Measurements from ENCODE around the gene KCNK2. TPM values are rescaled to one million over a fixed set of nuclear protein-coding genes. Genes with fewer than 3 reads are reported as not detected.

The KCNK2 gene
- total RNA-seq, 2 donors from 2014 or later, result 0.17 to 0.56 TPM

DNA sequence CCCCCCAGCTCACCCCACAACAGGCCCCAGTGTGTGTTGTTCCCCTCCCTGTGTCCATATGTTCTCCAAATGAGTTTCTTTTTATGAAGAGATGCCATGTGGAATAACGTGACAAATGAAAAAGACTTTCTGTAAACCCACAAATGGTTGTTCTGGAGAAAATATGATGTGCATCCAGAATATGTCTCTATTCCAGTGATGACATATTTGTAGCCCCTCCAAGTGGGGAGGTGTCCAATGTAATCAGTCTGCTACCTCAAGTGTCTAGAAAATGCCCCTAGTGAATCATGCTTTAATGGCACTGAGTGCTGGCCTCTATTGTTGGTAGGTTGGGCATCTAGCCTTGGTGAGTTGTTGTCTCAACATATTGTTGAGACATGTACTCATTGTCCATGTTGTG lies 179.6 kb downstream of the KCNK2 start:
- H3K4me1 ChIP-seq, result no peaks in the 10 kb centered on the region

GRCh38 chr1:215263636-215264035 lies 181.1 kb downstream of the KCNK2 start:
- no peaks in the 10 kb centered on the region for H3K9me3 ChIP-seq
- H3K27me3 ChIP-seq, result no peaks in the 10 kb centered on the region
- intact Hi-C loops (cut with DNase I), result no loop called here
- no peak for DNase-seq
- TF ChIP-seq, protein P1, sequence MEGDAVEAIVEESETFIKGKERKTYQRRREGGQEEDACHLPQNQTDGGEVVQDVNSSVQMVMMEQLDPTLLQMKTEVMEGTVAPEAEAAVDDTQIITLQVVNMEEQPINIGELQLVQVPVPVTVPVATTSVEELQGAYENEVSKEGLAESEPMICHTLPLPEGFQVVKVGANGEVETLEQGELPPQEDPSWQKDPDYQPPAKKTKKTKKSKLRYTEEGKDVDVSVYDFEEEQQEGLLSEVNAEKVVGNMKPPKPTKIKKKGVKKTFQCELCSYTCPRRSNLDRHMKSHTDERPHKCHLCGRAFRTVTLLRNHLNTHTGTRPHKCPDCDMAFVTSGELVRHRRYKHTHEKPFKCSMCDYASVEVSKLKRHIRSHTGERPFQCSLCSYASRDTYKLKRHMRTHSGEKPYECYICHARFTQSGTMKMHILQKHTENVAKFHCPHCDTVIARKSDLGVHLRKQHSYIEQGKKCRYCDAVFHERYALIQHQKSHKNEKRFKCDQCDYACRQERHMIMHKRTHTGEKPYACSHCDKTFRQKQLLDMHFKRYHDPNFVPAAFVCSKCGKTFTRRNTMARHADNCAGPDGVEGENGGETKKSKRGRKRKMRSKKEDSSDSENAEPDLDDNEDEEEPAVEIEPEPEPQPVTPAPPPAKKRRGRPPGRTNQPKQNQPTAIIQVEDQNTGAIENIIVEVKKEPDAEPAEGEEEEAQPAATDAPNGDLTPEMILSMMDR (IDR thresholded peaks at IDR 0.05), result no peak
- no peak overlapping the region for H3K27ac ChIP-seq
- H3K4me1 ChIP-seq, result no peaks in the 10 kb centered on the region
- no peaks in the 10 kb centered on the region for H3K36me3 ChIP-seq
- no peak overlapping the region for H3K9ac ChIP-seq (ENCODE audit: low read depth in 2 of 2, low read length in 2 of 2)
- no peak overlapping the region for H3K4me3 ChIP-seq

More for the DNA sequence above, 179.6 kb downstream of the KCNK2 start:
- Histone ChIP-seq H3K4me3 (no peak overlapping the region), H3K27ac (no peak overlapping the region), H3K9ac (ENCODE audit: low read depth in 2 of 2, low read length in 2 of 2) (no peak overlapping the region), H3K36me3 (no peaks in the 10 kb centered on the region), H3K9me3 (no peaks in the 10 kb centered on the region), H3K27me3 (no peaks in the 10 kb centered on the region)
- intact Hi-C loops (cut with DNase I), result no loop called here
- TF ChIP-seq, protein P1 (IDR thresholded peaks at IDR 0.05), result no peak
- no peak for DNase-seq

DNA sequence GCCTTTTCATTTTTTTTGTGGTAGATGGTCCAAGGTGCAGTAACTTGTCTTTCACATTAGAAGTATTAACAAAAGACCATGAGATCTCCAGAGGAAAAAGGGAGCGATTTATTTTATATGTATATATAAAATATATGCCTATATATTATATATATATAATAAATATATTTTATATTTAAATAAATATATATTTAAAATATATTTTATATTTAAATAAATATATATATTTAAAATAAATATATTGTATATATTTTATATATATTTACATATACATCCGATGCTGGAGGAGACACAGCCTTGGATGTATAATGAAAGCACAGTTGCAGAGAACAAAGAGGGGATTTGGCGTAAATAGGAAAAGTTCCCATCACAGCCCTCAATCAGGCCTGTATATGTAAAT lies 182.1 kb downstream of the KCNK2 start:
- no peaks in the 10 kb centered on the region for H3K36me3 ChIP-seq
- H3K4me3 ChIP-seq, result no peak overlapping the region
- H3K27me3 ChIP-seq, result no peaks in the 10 kb centered on the region
- no peaks in the 10 kb centered on the region for H3K9me3 ChIP-seq
- TF ChIP-seq, protein P1 (IDR thresholded peaks at IDR 0.05), result no peak
- no peak for DNase-seq
- H3K27ac ChIP-seq, result no peak overlapping the region
- intact Hi-C loops (cut with DNase I), result no loop called here
- no peak overlapping the region for H3K9ac ChIP-seq (ENCODE audit: low read depth in 2 of 2, low read length in 2 of 2)
- no peaks in the 10 kb centered on the region for H3K4me1 ChIP-seq

DNA sequence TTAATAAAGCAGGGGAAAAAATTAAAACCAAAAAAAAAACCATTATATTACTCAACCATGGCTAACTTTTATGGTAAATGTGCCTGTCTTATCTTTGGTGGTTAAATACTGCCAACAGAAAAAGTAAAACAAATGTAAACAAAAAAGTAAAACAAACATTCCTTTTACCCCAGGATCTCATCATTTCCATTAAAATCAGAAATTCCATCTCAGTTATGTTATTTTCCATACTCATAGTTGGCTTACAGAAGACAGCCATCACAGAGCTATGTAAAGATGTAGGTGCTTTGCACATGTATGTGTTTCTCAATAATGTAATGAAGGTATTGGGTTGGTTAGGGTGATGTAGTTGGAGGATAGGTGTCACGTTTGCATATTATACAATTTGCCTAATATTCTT lies 185.0 kb downstream of the KCNK2 start:
- Histone ChIP-seq H3K27ac (no peak overlapping the region), H3K4me1 (no peaks in the 10 kb centered on the region), H3K36me3 (no peaks in the 10 kb centered on the region), H3K4me3 (no peak overlapping the region), H3K27me3 (no peaks in the 10 kb centered on the region), H3K9ac (ENCODE audit: low read depth in 2 of 2, low read length in 2 of 2) (no peak overlapping the region), H3K9me3 (no peaks in the 10 kb centered on the region)
- no peak for DNase-seq
- TF ChIP-seq, protein P1 (IDR thresholded peaks at IDR 0.05), result no peak
- intact Hi-C loops (cut with DNase I), result no loop called here

- Histone ChIP-seq H3K9ac (ENCODE audit: low read depth in 2 of 2, low read length in 2 of 2) (no peak overlapping the region), H3K9me3 (no peaks in the 10 kb centered on the region), H3K27me3 (no peaks in the 10 kb centered on the region), H3K36me3 (no peaks in the 10 kb centered on the region), H3K4me1 (no peaks in the 10 kb centered on the region), H3K27ac (no peak overlapping the region), H3K4me3 (no peak overlapping the region)
- TF ChIP-seq, protein P1 (IDR thresholded peaks at IDR 0.05), result no peak
- DNase-seq, result no peak
- intact Hi-C loops (cut with DNase I), result no loop called here
These were observed 187.4 kb downstream of the KCNK2 start for GRCh38 chr1:215269955-215270354.
